CD4-positive, alpha-beta T cell treated with Interferon gamma for 1 hour (primary cell): ENCODE results near the gene ZNF496.
"Not testable (repeated sequence)": the region's sequence is repeated elsewhere in the genome, so short reads cannot be mapped to it uniquely, and the experiment has no call there.

ENCODE experiments used
- DNase-seq: peaks from one replicate; pipeline ENCODE4 v3.0.0-alpha.2; 2020

The ZNF496 gene

GRCh38 chr1:247291161-247291560, 40.5 kb downstream of the ZNF496 start:
- DNase-seq = no peak

- no peak for DNase-seq
Measured at GRCh38 chr1:247290576-247290975, 41.1 kb downstream of the ZNF496 start.

DNA sequence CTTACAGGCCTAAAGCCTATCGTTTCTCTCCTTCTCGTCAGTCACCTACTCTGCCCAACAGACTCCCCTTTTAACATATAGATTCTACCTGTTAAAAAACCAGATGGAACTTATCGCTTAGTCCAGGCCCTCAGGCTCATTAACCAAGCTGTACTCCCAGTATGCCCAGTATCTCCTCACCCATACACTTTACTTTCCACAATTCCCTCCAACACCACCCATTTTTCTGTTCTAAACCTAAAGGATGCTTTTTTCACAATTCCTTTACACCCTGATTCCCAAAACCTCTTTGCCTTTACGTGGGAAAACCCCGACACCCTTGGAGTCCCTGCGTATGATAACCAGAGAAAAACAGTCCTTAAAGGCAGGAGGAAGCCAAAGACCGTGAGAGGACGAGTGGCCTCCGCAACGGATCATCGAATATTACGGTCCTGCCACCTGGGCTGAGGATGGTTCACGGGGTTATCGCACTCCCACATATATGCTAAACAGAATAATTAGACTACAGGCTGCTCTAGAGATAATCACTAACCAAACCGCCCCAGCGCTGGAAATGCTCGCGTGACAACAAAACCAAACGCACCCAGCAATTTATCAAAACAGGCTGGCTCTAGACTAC, 42.3 kb downstream of the ZNF496 start:
- DNase-seq = not testable (repeated sequence)

DNA sequence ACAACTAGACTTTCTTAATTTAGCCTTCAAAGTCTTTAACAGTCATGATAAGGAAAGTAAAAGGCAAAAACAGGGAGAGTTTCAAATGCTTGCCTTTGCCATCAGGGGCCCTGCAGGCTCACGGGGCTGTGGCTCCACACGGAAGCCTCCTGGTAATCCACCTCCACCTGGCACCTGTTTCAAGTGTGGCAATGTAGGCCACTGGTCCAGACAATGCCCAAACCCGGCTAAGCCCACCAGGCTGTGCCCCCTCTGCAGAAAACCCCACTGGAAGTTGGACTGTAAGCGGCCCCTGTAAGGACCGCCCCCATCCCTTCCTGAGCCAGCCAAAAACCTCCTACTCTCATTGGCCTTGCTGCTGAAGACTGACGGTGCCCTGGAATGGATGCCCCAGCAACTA, 43.3 kb downstream of the ZNF496 start:
- DNase-seq = no peak

GRCh38 chr1:247287460-247287859, 44.2 kb downstream of the ZNF496 start:
- no peak for DNase-seq

DNA sequence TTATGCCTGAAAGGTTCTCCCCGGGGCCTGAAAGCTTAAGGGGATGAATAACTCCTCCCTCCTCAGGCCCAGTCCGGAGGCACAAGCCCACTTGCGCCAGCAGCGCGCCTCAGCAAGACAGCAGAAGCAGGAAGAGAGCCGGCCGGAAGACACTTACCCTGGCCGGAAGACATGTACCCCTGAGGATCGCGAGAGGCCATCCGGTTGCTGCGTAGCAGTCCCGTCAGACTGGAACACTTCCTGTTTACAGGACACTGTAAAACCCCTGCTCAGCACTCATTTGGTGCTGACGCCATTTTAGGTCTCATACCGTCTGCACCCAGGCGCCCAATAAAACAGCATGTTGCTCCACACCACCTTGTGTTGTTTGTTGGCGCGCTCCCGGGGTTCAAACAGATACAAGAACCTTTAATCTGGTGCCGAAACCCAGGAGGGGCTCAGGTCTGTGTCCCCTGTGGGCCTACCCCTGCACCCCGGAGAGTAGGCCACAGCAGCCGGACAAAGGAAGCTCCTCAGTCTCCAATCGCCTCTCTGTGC, 45.5 kb downstream of the ZNF496 start:
- DNase-seq = no peak

GRCh38 chr1:247281001-247281574, 50.6 kb downstream of the ZNF496 start:
- DNase-seq = no peak

DNA sequence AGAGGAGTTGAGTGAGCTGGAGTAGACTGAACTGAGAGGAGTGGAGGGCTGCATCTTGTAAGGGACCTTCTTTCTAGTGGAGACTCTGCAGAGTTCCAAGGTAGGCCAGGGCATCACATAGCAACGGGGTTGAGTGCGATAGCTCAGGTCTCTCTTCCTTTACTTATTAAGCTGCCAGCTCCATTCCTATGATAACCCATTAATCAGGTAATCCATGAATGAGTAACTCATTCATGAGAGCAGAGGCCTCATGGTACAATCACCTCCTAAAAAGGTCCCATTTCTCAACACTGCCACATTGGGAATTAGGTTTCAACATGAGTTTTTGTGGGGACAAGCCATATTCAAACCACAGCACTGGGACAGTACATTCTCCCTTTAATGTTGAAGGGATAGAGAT, 54.5 kb downstream of the ZNF496 start:
- DNase-seq = no peak

DNA sequence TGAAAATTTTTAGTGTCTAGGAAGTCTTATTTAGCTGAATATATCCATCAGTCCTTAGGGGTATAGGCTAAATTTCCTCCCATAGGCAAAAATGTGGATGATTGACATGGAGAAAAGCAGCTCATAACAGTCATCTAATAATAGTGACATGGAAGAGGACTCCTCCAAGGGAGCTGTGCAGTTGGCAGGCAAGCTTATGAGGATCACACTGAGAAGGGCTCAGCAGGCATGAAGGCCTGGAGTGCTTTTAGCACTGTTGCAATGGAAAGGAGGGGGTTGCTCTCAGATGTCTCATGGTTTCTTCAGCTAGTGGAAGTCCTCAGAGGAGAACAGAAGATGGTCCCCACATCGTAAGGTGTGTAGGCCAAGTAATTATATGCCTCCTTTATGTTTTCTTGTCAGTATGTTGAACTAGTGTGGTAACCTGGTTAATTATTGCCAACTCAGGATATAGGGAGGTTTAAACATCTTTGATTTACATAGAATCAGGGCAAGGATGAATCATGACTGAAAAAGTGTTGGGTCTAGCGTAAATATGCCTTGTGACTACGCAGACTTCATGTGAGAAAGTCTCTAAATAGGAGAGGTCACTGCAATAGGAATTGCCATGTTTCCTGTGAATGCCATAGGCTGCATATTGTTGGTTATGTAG, 56.9 kb downstream of the ZNF496 start:
- no peak for DNase-seq

GRCh38 chr1:247273013-247273412, 58.7 kb downstream of the ZNF496 start:
- no peak for DNase-seq

GRCh38 chr1:247270003-247270402, 61.7 kb downstream of the ZNF496 start:
- DNase-seq = no peak

DNA sequence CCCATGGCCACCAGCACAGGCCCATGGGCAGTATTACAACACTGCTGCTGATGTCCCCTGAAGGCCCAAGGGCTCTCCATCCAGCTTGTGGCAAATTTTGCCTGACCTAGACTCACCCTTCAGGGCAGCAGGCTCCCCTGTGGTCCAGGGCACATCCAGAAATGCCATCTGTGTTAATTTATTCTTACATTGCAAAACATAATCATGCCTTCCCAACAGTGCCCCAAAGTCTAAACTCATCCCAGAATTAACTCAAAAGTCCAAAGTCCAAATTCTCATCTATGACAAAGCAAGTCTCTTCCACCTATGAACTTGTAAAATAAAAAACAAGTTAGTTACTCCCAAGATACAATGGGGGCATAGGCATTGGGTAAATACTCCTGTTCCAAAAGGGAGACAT, 62.5 kb downstream of the ZNF496 start:
- no peak for DNase-seq

DNA sequence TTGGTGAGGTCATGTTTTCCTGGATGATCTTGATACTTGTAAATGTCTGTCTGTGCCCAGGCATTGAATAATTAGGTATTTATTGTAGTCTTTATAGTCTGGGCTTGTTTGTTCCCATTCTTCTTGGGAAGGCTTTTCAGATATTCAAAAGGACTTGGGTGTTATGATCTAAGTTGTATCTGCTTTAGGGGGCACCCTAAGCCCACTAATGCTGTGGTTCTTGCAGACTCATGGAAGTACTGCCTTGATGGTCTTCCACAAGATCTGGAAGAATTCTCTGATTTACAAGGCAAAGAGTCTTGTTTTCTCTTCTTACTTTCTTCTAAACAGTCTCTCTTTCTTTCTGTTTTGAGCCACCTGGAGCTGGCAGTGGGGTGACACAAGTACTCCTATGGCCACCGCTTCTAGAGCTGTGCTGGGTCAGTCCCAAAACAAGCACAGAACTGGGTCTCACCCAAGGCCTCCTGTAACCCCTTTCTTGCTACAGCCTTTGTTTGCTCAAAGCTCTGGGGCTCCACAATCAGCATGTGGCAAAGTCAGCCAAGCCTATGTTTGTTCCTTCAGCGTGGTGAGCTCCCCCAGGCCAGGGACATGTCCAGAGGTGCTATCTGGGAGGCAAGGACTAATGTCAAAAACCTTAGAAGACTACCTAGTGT, 63.1 kb downstream of the ZNF496 start:
- DNase-seq = no peak

DNA sequence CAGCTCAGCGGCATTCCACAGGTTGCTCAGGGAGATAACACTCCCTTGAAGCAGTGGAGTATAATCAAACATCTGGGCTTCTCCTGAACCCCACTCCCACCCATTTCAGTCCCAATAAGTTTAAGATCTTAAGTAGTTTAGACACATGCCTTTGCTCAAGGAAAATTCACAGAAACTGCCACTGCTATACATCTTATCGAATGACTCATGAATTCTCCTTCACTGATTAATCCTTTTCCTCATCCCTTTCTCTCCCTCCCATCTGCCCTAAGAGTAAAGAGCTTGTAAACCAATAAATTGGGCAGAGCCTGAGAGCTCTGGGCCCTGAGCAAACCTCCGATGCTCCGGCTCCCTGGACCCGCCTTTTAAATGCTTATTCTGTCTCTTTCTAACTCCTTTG, 65.6 kb downstream of the ZNF496 start:
- no peak for DNase-seq

- DNase-seq = not testable (repeated sequence)
Measured at GRCh38 chr1:247255772-247256171, 75.9 kb downstream of the ZNF496 start, which contains the start of gene VN1R5. TSS of gene VN1R5 (plus strand) at chr1:247256072.

DNA sequence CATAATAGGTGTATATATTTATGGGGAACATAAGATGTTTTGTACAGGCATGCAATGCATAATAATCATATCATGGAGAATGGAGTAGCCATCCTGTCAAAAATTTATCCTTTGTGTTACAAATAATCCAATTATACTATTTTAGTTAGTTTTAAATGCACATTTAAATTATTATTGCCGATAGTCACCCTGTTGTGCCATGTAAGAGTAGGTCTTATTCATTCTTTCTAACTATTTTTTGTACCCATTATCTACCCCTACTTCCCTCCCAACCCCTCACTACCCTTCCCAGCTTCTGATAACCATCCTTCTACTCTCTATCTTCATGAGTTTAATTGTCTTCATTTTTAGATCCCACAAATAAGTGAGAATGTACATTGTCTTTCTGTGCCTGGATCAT, 84.1 kb downstream of the ZNF496 start:
- DNase-seq = no peak
